ENCODE results near the gene BRINP2.

BRINP2 gene

DNA sequence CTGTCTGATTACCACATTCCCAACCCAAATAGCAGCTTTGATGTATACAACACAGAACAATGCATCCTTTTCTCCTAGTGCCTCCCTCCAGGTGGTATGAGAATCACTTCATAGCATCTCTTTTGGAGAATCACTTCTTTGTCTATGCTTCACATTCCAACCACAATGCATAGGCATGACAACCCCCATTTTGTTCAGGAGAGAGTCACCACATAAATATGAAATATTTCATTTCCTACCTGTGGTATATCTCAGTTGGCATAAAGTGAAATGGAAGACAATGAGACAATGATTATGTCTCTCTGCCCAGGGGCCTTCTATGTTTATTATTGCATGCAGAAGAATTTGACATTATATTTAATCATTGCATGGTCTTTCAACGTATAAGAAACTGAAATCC, 112.2 kb downstream of the BRINP2 start:
- no peak for ATAC-seq
- TF ChIP-seq, protein P1, sequence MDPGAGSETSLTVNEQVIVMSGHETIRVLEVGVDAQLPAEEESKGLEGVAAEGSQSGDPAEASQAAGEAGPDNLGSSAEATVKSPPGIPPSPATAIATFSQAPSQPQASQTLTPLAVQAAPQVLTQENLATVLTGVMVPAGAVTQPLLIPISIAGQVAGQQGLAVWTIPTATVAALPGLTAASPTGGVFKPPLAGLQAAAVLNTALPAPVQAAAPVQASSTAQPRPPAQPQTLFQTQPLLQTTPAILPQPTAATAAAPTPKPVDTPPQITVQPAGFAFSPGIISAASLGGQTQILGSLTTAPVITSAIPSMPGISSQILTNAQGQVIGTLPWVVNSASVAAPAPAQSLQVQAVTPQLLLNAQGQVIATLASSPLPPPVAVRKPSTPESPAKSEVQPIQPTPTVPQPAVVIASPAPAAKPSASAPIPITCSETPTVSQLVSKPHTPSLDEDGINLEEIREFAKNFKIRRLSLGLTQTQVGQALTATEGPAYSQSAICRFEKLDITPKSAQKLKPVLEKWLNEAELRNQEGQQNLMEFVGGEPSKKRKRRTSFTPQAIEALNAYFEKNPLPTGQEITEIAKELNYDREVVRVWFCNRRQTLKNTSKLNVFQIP (CRISPR knock-in tag; IDR thresholded peaks at IDR 0.05; ENCODE audit: borderline replicate concordance, low read depth): no peak
- TF ChIP-seq OSR1 (CRISPR knock-in tag; IDR thresholded peaks at IDR 0.05) (no peak), CSDC2 (CRISPR knock-in tag; IDR thresholded peaks at IDR 0.05) (no peak), ZFP3 (CRISPR knock-in tag; IDR thresholded peaks at IDR 0.05) (no peak), SNAI2 (CRISPR knock-in tag; IDR thresholded peaks at IDR 0.05) (no peak)

DNA sequence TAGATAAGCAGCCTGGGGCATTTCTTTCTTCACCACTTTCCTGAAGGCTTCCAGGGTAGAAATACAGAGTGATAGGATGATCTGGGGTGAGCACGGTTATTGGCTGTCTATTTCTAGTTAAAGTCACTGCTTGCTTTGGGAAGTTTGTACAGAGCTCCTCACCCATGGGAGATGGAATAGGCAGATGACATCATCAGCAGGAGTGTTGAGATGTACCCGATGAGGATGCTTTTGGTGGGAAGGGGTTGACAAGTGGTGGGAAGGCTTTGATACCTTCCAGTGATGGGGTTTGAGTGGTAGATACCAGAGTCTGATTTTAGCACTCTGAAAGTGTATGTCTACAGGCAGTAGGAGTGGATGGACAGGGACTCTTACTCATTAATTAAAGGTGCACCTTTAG, 112.6 kb downstream of the BRINP2 start:
- no peak for ATAC-seq
- no peak for TF ChIP-seq ZNF8 (CRISPR knock-in tag; IDR thresholded peaks at IDR 0.05)
- TF ChIP-seq BACH2 (CRISPR knock-in tag; IDR thresholded peaks at IDR 0.05; ENCODE audit: borderline replicate concordance): no peak
- TF ChIP-seq ZNF70 (CRISPR knock-in tag; IDR thresholded peaks at IDR 0.05): no peak
- no peak for TF ChIP-seq CSDC2 (CRISPR knock-in tag; IDR thresholded peaks at IDR 0.05)
- TF ChIP-seq, protein P2, sequence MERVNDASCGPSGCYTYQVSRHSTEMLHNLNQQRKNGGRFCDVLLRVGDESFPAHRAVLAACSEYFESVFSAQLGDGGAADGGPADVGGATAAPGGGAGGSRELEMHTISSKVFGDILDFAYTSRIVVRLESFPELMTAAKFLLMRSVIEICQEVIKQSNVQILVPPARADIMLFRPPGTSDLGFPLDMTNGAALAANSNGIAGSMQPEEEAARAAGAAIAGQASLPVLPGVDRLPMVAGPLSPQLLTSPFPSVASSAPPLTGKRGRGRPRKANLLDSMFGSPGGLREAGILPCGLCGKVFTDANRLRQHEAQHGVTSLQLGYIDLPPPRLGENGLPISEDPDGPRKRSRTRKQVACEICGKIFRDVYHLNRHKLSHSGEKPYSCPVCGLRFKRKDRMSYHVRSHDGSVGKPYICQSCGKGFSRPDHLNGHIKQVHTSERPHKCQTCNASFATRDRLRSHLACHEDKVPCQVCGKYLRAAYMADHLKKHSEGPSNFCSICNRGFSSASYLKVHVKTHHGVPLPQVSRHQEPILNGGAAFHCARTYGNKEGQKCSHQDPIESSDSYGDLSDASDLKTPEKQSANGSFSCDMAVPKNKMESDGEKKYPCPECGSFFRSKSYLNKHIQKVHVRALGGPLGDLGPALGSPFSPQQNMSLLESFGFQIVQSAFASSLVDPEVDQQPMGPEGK (CRISPR knock-in tag; IDR thresholded peaks at IDR 0.05; ENCODE audit: borderline replicate concordance): no peak
- no peak for TF ChIP-seq ZFP30 (CRISPR knock-in tag; IDR thresholded peaks at IDR 0.05)
- TF ChIP-seq PPARA (CRISPR knock-in tag; IDR thresholded peaks at IDR 0.05; ENCODE audit: borderline replicate concordance): no peak
- TF ChIP-seq, protein P1 (CRISPR knock-in tag; IDR thresholded peaks at IDR 0.05; ENCODE audit: borderline replicate concordance, low read depth): no peak
- TF ChIP-seq RARB (CRISPR knock-in tag; IDR thresholded peaks at IDR 0.05): no peak
- TF ChIP-seq ISL1 (CRISPR knock-in tag; IDR thresholded peaks at IDR 0.05): no peak
- no peak for TF ChIP-seq TCF4 (CRISPR knock-in tag; IDR thresholded peaks at IDR 0.05; ENCODE audit: borderline replicate concordance)
- no peak for TF ChIP-seq ESRRG (CRISPR knock-in tag; IDR thresholded peaks at IDR 0.05)
- no peak for TF ChIP-seq OSR1 (CRISPR knock-in tag; IDR thresholded peaks at IDR 0.05)
- no peak for TF ChIP-seq TOX (CRISPR knock-in tag; IDR thresholded peaks at IDR 0.05; ENCODE audit: borderline replicate concordance)
- TF ChIP-seq ZFP3 (CRISPR knock-in tag; IDR thresholded peaks at IDR 0.05): no peak
- no peak for TF ChIP-seq ZC3H10 (CRISPR knock-in tag; IDR thresholded peaks at IDR 0.05)
- TF ChIP-seq ZNF565 (CRISPR knock-in tag; conservative IDR thresholded peaks at IDR 0.05; ENCODE audit: low read depth): no peak
- no peak for TF ChIP-seq GLIS3 (CRISPR knock-in tag; IDR thresholded peaks at IDR 0.05)
- TF ChIP-seq ARNTL (CRISPR knock-in tag; IDR thresholded peaks at IDR 0.05; ENCODE audit: borderline replicate concordance, low read depth): no peak

DNA sequence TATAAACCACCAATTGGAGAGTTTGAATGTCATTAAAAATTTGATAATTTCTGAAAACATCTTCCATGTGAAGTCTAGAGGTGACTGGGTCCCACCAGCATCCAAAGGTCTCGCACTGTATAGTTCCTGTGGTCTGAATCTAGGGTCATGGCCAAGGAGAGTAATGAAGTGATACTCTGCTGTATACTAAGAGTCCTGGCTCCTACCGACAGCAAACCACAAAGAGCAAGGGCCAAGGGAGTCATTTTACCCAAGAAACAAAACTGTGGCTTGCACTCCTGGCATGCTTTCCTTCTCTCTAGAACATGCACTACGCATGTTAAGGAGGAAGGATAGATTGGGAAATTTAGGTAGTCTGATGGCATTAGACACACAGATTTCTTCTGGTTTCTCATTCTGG, 115.6 kb downstream of the BRINP2 start:
- TF ChIP-seq, protein P3, sequence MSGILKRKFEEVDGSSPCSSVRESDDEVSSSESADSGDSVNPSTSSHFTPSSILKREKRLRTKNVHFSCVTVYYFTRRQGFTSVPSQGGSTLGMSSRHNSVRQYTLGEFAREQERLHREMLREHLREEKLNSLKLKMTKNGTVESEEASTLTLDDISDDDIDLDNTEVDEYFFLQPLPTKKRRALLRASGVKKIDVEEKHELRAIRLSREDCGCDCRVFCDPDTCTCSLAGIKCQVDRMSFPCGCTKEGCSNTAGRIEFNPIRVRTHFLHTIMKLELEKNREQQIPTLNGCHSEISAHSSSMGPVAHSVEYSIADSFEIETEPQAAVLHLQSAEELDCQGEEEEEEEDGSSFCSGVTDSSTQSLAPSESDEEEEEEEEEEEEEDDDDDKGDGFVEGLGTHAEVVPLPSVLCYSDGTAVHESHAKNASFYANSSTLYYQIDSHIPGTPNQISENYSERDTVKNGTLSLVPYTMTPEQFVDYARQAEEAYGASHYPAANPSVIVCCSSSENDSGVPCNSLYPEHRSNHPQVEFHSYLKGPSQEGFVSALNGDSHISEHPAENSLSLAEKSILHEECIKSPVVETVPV (CRISPR knock-in tag; IDR thresholded peaks at IDR 0.05): no peak
- no peak for TF ChIP-seq ISL1 (CRISPR knock-in tag; IDR thresholded peaks at IDR 0.05)
- TF ChIP-seq, protein P4, sequence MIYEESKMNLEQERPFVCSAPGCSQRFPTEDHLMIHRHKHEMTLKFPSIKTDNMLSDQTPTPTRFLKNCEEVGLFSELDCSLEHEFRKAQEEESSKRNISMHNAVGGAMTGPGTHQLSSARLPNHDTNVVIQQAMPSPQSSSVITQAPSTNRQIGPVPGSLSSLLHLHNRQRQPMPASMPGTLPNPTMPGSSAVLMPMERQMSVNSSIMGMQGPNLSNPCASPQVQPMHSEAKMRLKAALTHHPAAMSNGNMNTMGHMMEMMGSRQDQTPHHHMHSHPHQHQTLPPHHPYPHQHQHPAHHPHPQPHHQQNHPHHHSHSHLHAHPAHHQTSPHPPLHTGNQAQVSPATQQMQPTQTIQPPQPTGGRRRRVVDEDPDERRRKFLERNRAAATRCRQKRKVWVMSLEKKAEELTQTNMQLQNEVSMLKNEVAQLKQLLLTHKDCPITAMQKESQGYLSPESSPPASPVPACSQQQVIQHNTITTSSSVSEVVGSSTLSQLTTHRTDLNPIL (CRISPR knock-in tag; IDR thresholded peaks at IDR 0.05; ENCODE audit: low read depth): no peak
- TF ChIP-seq ZFP30 (CRISPR knock-in tag; IDR thresholded peaks at IDR 0.05): no peak
- no peak for TF ChIP-seq TCF4 (CRISPR knock-in tag; IDR thresholded peaks at IDR 0.05; ENCODE audit: borderline replicate concordance)
- no peak for TF ChIP-seq CSDC2 (CRISPR knock-in tag; IDR thresholded peaks at IDR 0.05)
- TF ChIP-seq, protein P5, sequence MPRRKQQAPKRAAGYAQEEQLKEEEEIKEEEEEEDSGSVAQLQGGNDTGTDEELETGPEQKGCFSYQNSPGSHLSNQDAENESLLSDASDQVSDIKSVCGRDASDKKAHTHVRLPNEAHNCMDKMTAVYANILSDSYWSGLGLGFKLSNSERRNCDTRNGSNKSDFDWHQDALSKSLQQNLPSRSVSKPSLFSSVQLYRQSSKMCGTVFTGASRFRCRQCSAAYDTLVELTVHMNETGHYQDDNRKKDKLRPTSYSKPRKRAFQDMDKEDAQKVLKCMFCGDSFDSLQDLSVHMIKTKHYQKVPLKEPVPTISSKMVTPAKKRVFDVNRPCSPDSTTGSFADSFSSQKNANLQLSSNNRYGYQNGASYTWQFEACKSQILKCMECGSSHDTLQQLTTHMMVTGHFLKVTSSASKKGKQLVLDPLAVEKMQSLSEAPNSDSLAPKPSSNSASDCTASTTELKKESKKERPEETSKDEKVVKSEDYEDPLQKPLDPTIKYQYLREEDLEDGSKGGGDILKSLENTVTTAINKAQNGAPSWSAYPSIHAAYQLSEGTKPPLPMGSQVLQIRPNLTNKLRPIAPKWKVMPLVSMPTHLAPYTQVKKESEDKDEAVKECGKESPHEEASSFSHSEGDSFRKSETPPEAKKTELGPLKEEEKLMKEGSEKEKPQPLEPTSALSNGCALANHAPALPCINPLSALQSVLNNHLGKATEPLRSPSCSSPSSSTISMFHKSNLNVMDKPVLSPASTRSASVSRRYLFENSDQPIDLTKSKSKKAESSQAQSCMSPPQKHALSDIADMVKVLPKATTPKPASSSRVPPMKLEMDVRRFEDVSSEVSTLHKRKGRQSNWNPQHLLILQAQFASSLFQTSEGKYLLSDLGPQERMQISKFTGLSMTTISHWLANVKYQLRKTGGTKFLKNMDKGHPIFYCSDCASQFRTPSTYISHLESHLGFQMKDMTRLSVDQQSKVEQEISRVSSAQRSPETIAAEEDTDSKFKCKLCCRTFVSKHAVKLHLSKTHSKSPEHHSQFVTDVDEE (CRISPR knock-in tag; IDR thresholded peaks at IDR 0.05): no peak
- no peak for TF ChIP-seq ESRRG (CRISPR knock-in tag; IDR thresholded peaks at IDR 0.05)
- no peak for TF ChIP-seq ARNTL (CRISPR knock-in tag; IDR thresholded peaks at IDR 0.05; ENCODE audit: borderline replicate concordance, low read depth)
- TF ChIP-seq BACH2 (CRISPR knock-in tag; IDR thresholded peaks at IDR 0.05; ENCODE audit: borderline replicate concordance): no peak
- no peak for TF ChIP-seq OSR1 (CRISPR knock-in tag; IDR thresholded peaks at IDR 0.05)
- no peak for TF ChIP-seq ZNF70 (CRISPR knock-in tag; IDR thresholded peaks at IDR 0.05)
- no peak for TF ChIP-seq GLIS3 (CRISPR knock-in tag; IDR thresholded peaks at IDR 0.05)
- no peak for TF ChIP-seq PPARA (CRISPR knock-in tag; IDR thresholded peaks at IDR 0.05; ENCODE audit: borderline replicate concordance)
- TF ChIP-seq, protein P1 (CRISPR knock-in tag; IDR thresholded peaks at IDR 0.05; ENCODE audit: borderline replicate concordance, low read depth): no peak
- TF ChIP-seq TOX (CRISPR knock-in tag; IDR thresholded peaks at IDR 0.05; ENCODE audit: borderline replicate concordance): no peak
- ATAC-seq: no peak
